Aorta (tissue), 5 donors: ENCODE results near the gene MGA. TPM values are rescaled to one million over a fixed set of nuclear protein-coding genes. Genes with fewer than 3 reads are reported as not detected.
A peak's percentile ranks its signal among the peaks of the same experiment; 100 is the strongest.

Experiments
- ATAC-seq: fragments of 200-7000 bp; cut with Tn5 transposase; one replicate; pipeline ENCODE4 v1.9.1; 2022; ENCODE audit warnings: moderate library complexity; ENCODE audit not compliant: low FRiP score
- DNase-seq, 2 donors: peaks; one replicate each; pipeline ENCODE4 v3.0.0-alpha.2; 2020
- H3K27ac ChIP-seq, 2 donors: one replicate each; pipeline ENCODE4 v1.5.1; 2013; ENCODE audit warnings: low read length in 2 of 2, mild to moderate bottlenecking in 2 of 2, moderate library complexity in 2 of 2, control low read depth in 1 of 2, inconsistent platforms in 1 of 2, low read depth in 1 of 2
- H3K27me3 ChIP-seq, 2 donors: one replicate each; pipeline ENCODE4 v1.6.1; 2013; ENCODE audit warnings: control low read depth in 1 of 2, low read length in 1 of 2, mild to moderate bottlenecking in 1 of 2, moderate library complexity in 1 of 2; ENCODE audit not compliant: insufficient read depth in 2 of 2, control insufficient read depth in 1 of 2
- H3K36me3 ChIP-seq, 2 donors: one replicate each; pipeline ENCODE4 v1.6.1; 2013; ENCODE audit warnings: control low read depth in 1 of 2, low read length in 1 of 2, mild to moderate bottlenecking in 1 of 2; ENCODE audit not compliant: insufficient read depth in 2 of 2, control insufficient read depth in 1 of 2
- H3K4me1 ChIP-seq, 2 donors: one replicate each; pipeline ENCODE4 v1.6.1; 2013; ENCODE audit warnings: low read length in 2 of 2, control low read depth in 1 of 2, mild to moderate bottlenecking in 1 of 2, moderate library complexity in 1 of 2; ENCODE audit not compliant: insufficient read depth in 2 of 2, control insufficient read depth in 1 of 2
- H3K4me3 ChIP-seq, 2 donors: one replicate each; pipeline ENCODE4 v1.5.1; 2013; ENCODE audit warnings: low read length in 2 of 2, control low read depth in 1 of 2, mild to moderate bottlenecking in 1 of 2
- H3K9me3 ChIP-seq: one replicate; pipeline ENCODE4 v1.6.1; 2013; ENCODE audit warnings: mild to moderate bottlenecking, low read length; ENCODE audit not compliant: control insufficient read depth
- WGBS, 2 donors: extraction: QIAGEN DNeasy Blood & Tissue Kit; methylation state at CpG; one replicate each; pipeline ENCODE4 v1.1.7; 2013; 5-methylcytosine and 5-hydroxymethylcytosine counted together
- intact Hi-C, 2 donors: fragments of 100-400 bp; cut with DNase I; formaldehyde crosslinking; loops; one replicate each; pipeline versions ENCODE4 v1.14.2 to v1.15.0; 2022
- polyA plus RNA-seq, 2 donors: library from polyadenylated mRNA; stranded (reverse); fragments of 200-250 nt; gene quantifications; one replicate each; pipeline ENCODE4 v1.2.3, GENCODE V29; 2013
- total RNA-seq, 2 donors: library from RNA; stranded (reverse); fragmentation: NEBNext Ultra II Directional; extraction: Animal tissue kit (Norgen Biotek cat#: 25700); gene quantifications; one replicate each; pipeline ENCODE4 v1.2.1, GENCODE V29; 2021
- donor health status: healthy with polysubstance abuse.
- donor health status: Bipolar disorder and iron deficiency.
- donor health status: DM: no; HTN: no; CAD: no.
- donor health status: DM: no; HTN: no; CAD: no.
- donor health status: DM: yes; HTN: yes; CAD: no.

Gene MGA
- total and polyA plus RNA-seq, 4 donors, result 1.9 to 46.6 (median 25.1) TPM

GRCh38 chr15:41795996-41796856 lies 136.0 kb downstream of the MGA start:
- Histone ChIP-seq H3K27ac (peak overlapping the region in 1 of 2 donors; percentile 78), H3K9me3 (no peaks in the 10 kb centered on the region), H3K4me3 (no peak overlapping the region), H3K27me3 (no peaks in the 10 kb centered on the region), H3K36me3 (no peaks in the 10 kb centered on the region), H3K4me1 (peaks cover 3% of the 10 kb centered on the region in 2 donors)
- ATAC-seq (no peak), DNase-seq (no peak)
- intact Hi-C loops, result no loop called here
- WGBS, 2 donors, result 24 to 31% methylated on average over 10 of the region's 10 CpGs

GRCh38 chr15:41797201-41797944 lies 137.2 kb downstream of the MGA start:
- Histone ChIP-seq H3K27ac (no peak overlapping the region), H3K36me3 (no peaks in the 10 kb centered on the region), H3K4me3 (no peak overlapping the region), H3K27me3 (no peaks in the 10 kb centered on the region), H3K4me1 (peaks cover 1 to 3% of the 10 kb centered on the region in 2 donors), H3K9me3 (no peaks in the 10 kb centered on the region)
- ATAC-seq (no peak), DNase-seq (no peak)
- intact Hi-C loops, result no loop called here
- 76 to 78% methylated on average over 8 of the region's 8 CpGs for WGBS, 2 donors

- Histone ChIP-seq H3K27ac (no peak overlapping the region), H3K36me3 (no peaks in the 10 kb centered on the region), H3K27me3 (no peaks in the 10 kb centered on the region), H3K4me1 (peaks cover 1 to 3% of the 10 kb centered on the region in 2 donors), H3K9me3 (no peaks in the 10 kb centered on the region), H3K4me3 (no peak overlapping the region)
- WGBS, 2 donors, result 85 to 86% methylated on average over 9 of the region's 9 CpGs
- intact Hi-C loops, result no loop called here
- DNase-seq (no peak), ATAC-seq (no peak)
These were observed 138.6 kb downstream of the MGA start for GRCh38 chr15:41798607-41799487.

- DNase-seq (no peak), ATAC-seq (no peak)
- no peaks in the 10 kb centered on the region for H3K9me3 ChIP-seq
- peaks cover 1 to 3% of the 10 kb centered on the region in 2 donors for H3K4me1 ChIP-seq
- H3K4me3 ChIP-seq, result no peak overlapping the region
- H3K27me3 ChIP-seq, result no peaks in the 10 kb centered on the region
- no peak overlapping the region for H3K27ac ChIP-seq
- 87 to 91% methylated on average over 5 of the region's 5 CpGs for WGBS, 2 donors
- no peaks in the 10 kb centered on the region for H3K36me3 ChIP-seq
- intact Hi-C loops, result no loop called here
These were observed 139.2 kb downstream of the MGA start for GRCh38 chr15:41799488-41799805.

- Histone ChIP-seq H3K4me1 (peaks cover 0 to 3% of the 10 kb centered on the region in 2 donors), H3K27ac (no peak overlapping the region), H3K27me3 (no peaks in the 10 kb centered on the region), H3K4me3 (no peak overlapping the region), H3K9me3 (no peaks in the 10 kb centered on the region), H3K36me3 (no peaks in the 10 kb centered on the region)
- intact Hi-C loops, result no loop called here
- 92 to 95% methylated on average over 3 of the region's 3 CpGs for WGBS, 2 donors
- DNase-seq (no peak), ATAC-seq (no peak)
These were observed 141.0 kb downstream of the MGA start for GRCh38 chr15:41801185-41801584.

GRCh38 chr15:41801850-41802455 lies 141.7 kb downstream of the MGA start:
- intact Hi-C loops, result no loop called here
- Histone ChIP-seq H3K27me3 (no peaks in the 10 kb centered on the region), H3K4me3 (no peak overlapping the region), H3K36me3 (no peaks in the 10 kb centered on the region), H3K4me1 (peaks cover 0 to 3% of the 10 kb centered on the region in 2 donors), H3K27ac (no peak overlapping the region), H3K9me3 (no peaks in the 10 kb centered on the region)
- ATAC-seq, result no peak
- DNase-seq, result no peak
- WGBS, 2 donors, result 90 to 94% methylated on average over 3 of the region's 3 CpGs

- Histone ChIP-seq H3K9me3 (no peaks in the 10 kb centered on the region), H3K36me3 (no peaks in the 10 kb centered on the region), H3K27ac (peak overlapping the region in 1 of 2 donors; percentile 28), H3K4me1 (no peaks in the 10 kb centered on the region), H3K27me3 (no peaks in the 10 kb centered on the region), H3K4me3 (no peak overlapping the region)
- intact Hi-C loops, result no loop called here
- no peak for DNase-seq
- ATAC-seq, result peak; percentile 16
- WGBS, 2 donors, result 61 to 70% methylated on average over 2 of the region's 2 CpGs
These were observed 144.2 kb downstream of the MGA start for GRCh38 chr15:41804361-41804760.

- 38 to 50% methylated on average over 8 of the region's 8 CpGs for WGBS, 2 donors
- Histone ChIP-seq H3K4me1 (no peaks in the 10 kb centered on the region), H3K4me3 (no peak overlapping the region), H3K36me3 (no peaks in the 10 kb centered on the region), H3K27ac (peak overlapping the region; percentile 2 to 21), H3K27me3 (no peaks in the 10 kb centered on the region), H3K9me3 (no peaks in the 10 kb centered on the region)
- intact Hi-C loops, result no loop called here
- ATAC-seq (peak; percentile 43), DNase-seq (no peak)
These were observed 144.9 kb downstream of the MGA start for GRCh38 chr15:41804916-41805666.
